GM12878 (cell line): Measurements from ENCODE around the gene MAP3K5. TPM values are rescaled to one million over a fixed set of nuclear protein-coding genes. Genes with fewer than 3 reads are reported as not detected.

Source experiments
- ATAC-seq: fragments of 200-7000 bp; cut with Tn5 transposase; 3 replicates; pipeline ENCODE4 v1.9.1; 2020; ENCODE audit warnings: mild to moderate bottlenecking, moderate library complexity
- BruUV-seq: library from RNA; stranded (reverse); fragments of 400-500 nt; replicated peaks from 2 replicates; lab custom pipeline; 2021; lab: Mats Ljungman, UMichigan
- CTCF ChIA-PET: fragments of 300-600 bp; sonication (Branson Sonifier 250); formaldehyde crosslinking; extraction: SDS; loops from one replicate; lab custom pipeline; 2021; ENCODE audit warnings: inconsistent platforms; lab: Yijun Ruan, JAX
- POLR2A ChIA-PET: fragments of 350-600 bp; formaldehyde crosslinking; extraction: SDS; loops from one replicate; lab custom pipeline; 2021; ENCODE audit warnings: inconsistent platforms; lab: Charles Lee
- RAD21 ChIA-PET: fragments of 300-600 bp; sonication (Branson Sonifier 250); formaldehyde crosslinking; loops from one replicate; lab custom pipeline; 2023; ENCODE audit warnings: antibody characterized with exemption; ENCODE audit not compliant: unreplicated experiment; lab: Charles Lee
- SMC1A ChIA-PET: fragments of 300-600 bp; sonication (Branson Sonifier 250); formaldehyde crosslinking; loops from one replicate; lab custom pipeline; 2023; ENCODE audit not compliant: unreplicated experiment, uncharacterized antibody; lab: Charles Lee
- DNase-seq: peaks from one replicate; pipeline ENCODE4 v3.0.0-alpha.2; 2011; ENCODE audit warnings: low read depth, low spot score
- FAIRE-seq: peaks from 3 replicates; lab custom pipeline; 2011; peaks lifted over from hg19 to GRCh38; lab: Jason Lieb, UNC
- H2AFZ ChIP-seq: 2 replicates; pipeline ENCODE4 v1.6.0; 2011; ENCODE audit warnings: low read depth, low read length, control low read depth; ENCODE audit not compliant: control insufficient read depth
- H3K27ac ChIP-seq: 2 replicates; pipeline ENCODE4 v1.5.1; 2011; ENCODE audit warnings: control low read depth; ENCODE audit not compliant: control insufficient read depth, insufficient read depth
- H3K27me3 ChIP-seq, 2 experiments: replicated peaks in 1 of 2; 2 replicates each; pipeline versions ENCODE4 v1.6.0 to v1.6.1; 2011; ENCODE audit warnings: low read length in 1 of 2; ENCODE audit not compliant: control insufficient read depth in 2 of 2, insufficient read depth in 2 of 2
- H3K36me3 ChIP-seq, 2 experiments: 2 replicates each; pipeline ENCODE4 v1.5.1; 2011; ENCODE audit warnings: low read length in 1 of 2; ENCODE audit not compliant: control insufficient read depth in 2 of 2, insufficient read depth in 2 of 2
- H3K4me1 ChIP-seq: 2 replicates; pipeline ENCODE4 v1.6.1; 2011; ENCODE audit warnings: mild to moderate bottlenecking, low read length, moderate library complexity, mixed read lengths; ENCODE audit not compliant: control insufficient read depth, insufficient read depth
- H3K4me2 ChIP-seq: 2 replicates; pipeline ENCODE4 v1.6.0; 2011; ENCODE audit warnings: control low read depth; ENCODE audit not compliant: control insufficient read depth, insufficient read depth
- H3K4me3 ChIP-seq: fragments of 200-600 bp; sonication (generic); 2 replicates; pipeline ENCODE4 v1.5.1; 2016
- H3K79me2 ChIP-seq: 2 replicates; pipeline ENCODE4 v1.6.0; 2011; ENCODE audit warnings: low read length; ENCODE audit not compliant: control insufficient read depth, insufficient read depth
- H3K9ac ChIP-seq: 2 replicates; pipeline ENCODE4 v1.8.0; 2011; ENCODE audit warnings: low read length, control low read depth, mixed read lengths; ENCODE audit not compliant: control insufficient read depth, insufficient read depth
- H3K9me3 ChIP-seq: replicated peaks from 3 replicates; pipeline ENCODE4 v1.5.1; 2011; ENCODE audit warnings: mild to moderate bottlenecking, low read length; ENCODE audit not compliant: control insufficient read depth, insufficient read depth
- H4K20me1 ChIP-seq: 2 replicates; pipeline ENCODE4 v1.6.0; 2011; ENCODE audit not compliant: control insufficient read depth, insufficient read depth
- ATF7 ChIP-seq: fragments of 450-650 bp; IDR thresholded peaks from 2 replicates; pipeline ENCODE4 v1.6.1; 2016; ENCODE audit warnings: low read depth, mild to moderate bottlenecking
- IRF3 ChIP-seq: fragments of 450-650 bp; IDR thresholded peaks from 2 replicates; pipeline ENCODE4 v1.6.1; 2014; ENCODE audit warnings: mild to moderate bottlenecking
- MEF2A ChIP-seq: IDR thresholded peaks from 2 replicates; pipeline ENCODE4 v1.6.1; 2011; ENCODE audit warnings: low read depth, mild to moderate bottlenecking, low read length, moderate library complexity; ENCODE audit not compliant: insufficient read depth
- SKIL ChIP-seq: fragments of 450-650 bp; IDR thresholded peaks from 2 replicates; pipeline ENCODE4 v1.6.1; 2017; ENCODE audit warnings: mild to moderate bottlenecking, low read depth, inconsistent platforms; ENCODE audit not compliant: poor library complexity, severe bottlenecking
- SMAD5 ChIP-seq: IDR thresholded peaks from 2 replicates; pipeline ENCODE4 v1.6.1; 2016; ENCODE audit warnings: antibody characterized with exemption, low read depth
- SREBF1 ChIP-seq: IDR thresholded peaks from 2 replicates; pipeline ENCODE4 v1.6.1; 2012; ENCODE audit warnings: mild to moderate bottlenecking, low read length
- WRNIP1 ChIP-seq: IDR thresholded peaks from 2 replicates; pipeline ENCODE4 v1.6.1; 2011; ENCODE audit warnings: low read depth, low read length, improper control_type of control experiment, borderline replicate concordance
- ZBED1 ChIP-seq: IDR thresholded peaks from 2 replicates; pipeline ENCODE4 v1.6.1; 2016; ENCODE audit warnings: borderline replicate concordance
- ZNF24 ChIP-seq: fragments of 450-650 bp; IDR thresholded peaks from 2 replicates; pipeline ENCODE4 v1.6.1; 2017; ENCODE audit warnings: antibody characterized with exemption, mild to moderate bottlenecking
- WGBS: methylation state at CpG from one replicate; pipeline ENCODE4 v1.1.6; 2016; ENCODE audit warnings: low lambda C conversion rate; ENCODE audit not compliant: insufficient replicate concordance, insufficient coverage; ENCODE audit errors: missing lambda C conversion rate; 5-methylcytosine and 5-hydroxymethylcytosine counted together
- in situ Hi-C: fragments of 300-500 bp; cut with MboI; formaldehyde crosslinking; loops from 9 replicates; pipeline ENCODE4 v1.14.3; 2018; ENCODE audit warnings: mixed read lengths
- intact Hi-C: fragments of 100-400 bp; cut with micrococcal nuclease; formaldehyde crosslinking; loops from one replicate; pipeline ENCODE4 v1.14.2; 2022; ENCODE audit not compliant: unreplicated experiment
- polyA plus RNA-seq, 11 experiments: library from polyadenylated mRNA; depleted of rRNA in 4 of 11; unstranded in 6 of 11; stranded (reverse) in 5 of 11; fragments of >200 nt; fragmentation: Nextera tagmentation in 4 of 11; fragmentation: Illumina TruSeq in 1 of 11; extraction: Ambion mirVana in 4 of 11; extraction: Trizol in 1 of 11; gene quantifications; 1 replicate in 1 of 11; 2 replicates in 10 of 11; pipeline versions ENCODE4 v1.2.1 to v1.2.3, GENCODE V29; 2011 to 2016; ENCODE audit warnings: inconsistent platforms in 2 of 11, missing spikeins in 2 of 11, low read depth in 1 of 11
- total RNA-seq, 4 experiments: library from RNA; depleted of rRNA in 3 of 4; stranded (reverse); fragments of >200 nt in 3 of 4; fragmentation: Illumina TruSeq in 1 of 4; extraction: Trizol in 1 of 4; gene quantifications; 2 replicates each; pipeline versions ENCODE4 v1.2.1 to v1.2.3, GENCODE V29; 2013 to 2021
- TF ChIP-seq, protein P1 (sequence below): fragments of 450-650 bp; IDR thresholded peaks from 2 replicates; pipeline ENCODE4 v1.6.1; 2016; ENCODE audit warnings: mild to moderate bottlenecking, moderate library complexity, borderline replicate concordance
- TF ChIP-seq, protein P2 (sequence below): IDR thresholded peaks from 2 replicates; pipeline ENCODE4 v1.6.1; 2012; ENCODE audit warnings: low read depth, low read length, improper control_type of control experiment

The MAP3K5 gene
- total and polyA plus RNA-seq, 10 of the 15 experiments (the other 5 are each of a cell fraction or from before 2014, with no cell fraction given), result 5.4 to 34.3 (median 26.4) TPM

DNA sequence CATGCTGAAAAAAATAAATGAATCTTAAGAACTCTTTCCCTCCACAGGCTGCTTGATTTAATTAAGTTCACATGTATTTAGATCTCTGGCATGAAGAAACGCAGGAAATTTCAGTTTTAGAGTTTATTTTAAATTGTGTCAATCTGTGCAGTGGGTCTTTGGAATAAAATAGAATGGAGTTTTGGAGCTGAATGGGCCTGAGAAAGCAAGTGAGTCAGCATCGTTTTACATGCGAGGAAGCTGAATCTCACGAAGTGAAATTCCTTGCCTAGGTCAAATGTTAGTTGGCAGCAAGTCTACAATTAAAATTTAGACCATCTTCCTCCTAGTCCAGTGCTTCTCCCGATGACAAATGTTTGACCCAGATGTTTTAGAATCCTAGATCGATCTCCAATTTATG is 264.4 kb downstream of the MAP3K5 start:
- ChIA-PET SMC1A (no interaction called here), RAD21 (no interaction called here), POLR2A (no interaction called here), CTCF (interaction anchor here (0.5 kb wide), 1 partner anchor 1077 kb away, joined by 3 read pairs; no protein-coding TSS in a partner anchor)
- FAIRE-seq (no peak), DNase-seq (no peak), ATAC-seq (no peak)
- no peaks in the 10 kb centered on the region; a peak in 1 of 4 replicates for H3K27me3 ChIP-seq
- no peak overlapping the region for H2AFZ ChIP-seq
- intact Hi-C loops, result no loop called here
- in situ Hi-C loops, result no loop called here
- no peaks in the 10 kb centered on the region for H3K36me3 ChIP-seq
- no peaks in the 10 kb centered on the region for H3K79me2 ChIP-seq
- H3K4me1 ChIP-seq, result no peaks in the 10 kb centered on the region
- no peaks in the 10 kb centered on the region for H4K20me1 ChIP-seq
- H3K27ac ChIP-seq, result no peak overlapping the region
- H3K4me3 ChIP-seq, result no peak overlapping the region
- no TSS peak for BruUV-seq
- no peak overlapping the region for H3K4me2 ChIP-seq
- H3K9ac ChIP-seq, result no peak overlapping the region
- H3K9me3 ChIP-seq, result no peaks in the 10 kb centered on the region
- TF ChIP-seq MEF2A (no peak), SMAD5 (no peak), ATF7 (no peak), ZNF24 (no peak), WRNIP1 (no peak), SREBF1 (no peak), SKIL (no peak), ZBED1 (no peak), IRF3 (no peak)
- TF ChIP-seq, protein P1, sequence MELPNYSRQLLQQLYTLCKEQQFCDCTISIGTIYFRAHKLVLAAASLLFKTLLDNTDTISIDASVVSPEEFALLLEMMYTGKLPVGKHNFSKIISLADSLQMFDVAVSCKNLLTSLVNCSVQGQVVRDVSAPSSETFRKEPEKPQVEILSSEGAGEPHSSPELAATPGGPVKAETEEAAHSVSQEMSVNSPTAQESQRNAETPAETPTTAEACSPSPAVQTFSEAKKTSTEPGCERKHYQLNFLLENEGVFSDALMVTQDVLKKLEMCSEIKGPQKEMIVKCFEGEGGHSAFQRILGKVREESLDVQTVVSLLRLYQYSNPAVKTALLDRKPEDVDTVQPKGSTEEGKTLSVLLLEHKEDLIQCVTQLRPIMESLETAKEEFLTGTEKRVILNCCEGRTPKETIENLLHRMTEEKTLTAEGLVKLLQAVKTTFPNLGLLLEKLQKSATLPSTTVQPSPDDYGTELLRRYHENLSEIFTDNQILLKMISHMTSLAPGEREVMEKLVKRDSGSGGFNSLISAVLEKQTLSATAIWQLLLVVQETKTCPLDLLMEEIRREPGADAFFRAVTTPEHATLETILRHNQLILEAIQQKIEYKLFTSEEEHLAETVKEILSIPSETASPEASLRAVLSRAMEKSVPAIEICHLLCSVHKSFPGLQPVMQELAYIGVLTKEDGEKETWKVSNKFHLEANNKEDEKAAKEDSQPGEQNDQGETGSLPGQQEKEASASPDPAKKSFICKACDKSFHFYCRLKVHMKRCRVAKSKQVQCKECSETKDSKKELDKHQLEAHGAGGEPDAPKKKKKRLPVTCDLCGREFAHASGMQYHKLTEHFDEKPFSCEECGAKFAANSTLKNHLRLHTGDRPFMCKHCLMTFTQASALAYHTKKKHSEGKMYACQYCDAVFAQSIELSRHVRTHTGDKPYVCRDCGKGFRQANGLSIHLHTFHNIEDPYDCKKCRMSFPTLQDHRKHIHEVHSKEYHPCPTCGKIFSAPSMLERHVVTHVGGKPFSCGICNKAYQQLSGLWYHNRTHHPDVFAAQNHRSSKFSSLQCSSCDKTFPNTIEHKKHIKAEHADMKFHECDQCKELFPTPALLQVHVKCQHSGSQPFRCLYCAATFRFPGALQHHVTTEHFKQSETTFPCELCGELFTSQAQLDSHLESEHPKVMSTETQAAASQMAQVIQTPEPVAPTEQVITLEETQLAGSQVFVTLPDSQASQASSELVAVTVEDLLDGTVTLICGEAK, result no peak
- TF ChIP-seq, protein P2, sequence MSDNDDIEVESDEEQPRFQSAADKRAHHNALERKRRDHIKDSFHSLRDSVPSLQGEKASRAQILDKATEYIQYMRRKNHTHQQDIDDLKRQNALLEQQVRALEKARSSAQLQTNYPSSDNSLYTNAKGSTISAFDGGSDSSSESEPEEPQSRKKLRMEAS, result no peak
- WGBS, result 58% methylated on average over 6 of the region's 6 CpGs
